Activated CD4-positive, CD25-positive, alpha-beta regulatory T cell (primary cell): ENCODE results near the gene TBCD.

ENCODE experiments used
- DNase-seq, 4 experiments: peaks; one replicate each; lab custom pipeline; 2025; lab: John Stamatoyannopoulos, UW

TBCD gene

GRCh38 chr17:82871776-82872561, 120.1 kb downstream of the TBCD start:
- DNase-seq: no peak

- DNase-seq: no peak
These were observed 121.0 kb downstream of the TBCD start for GRCh38 chr17:82872591-82873520.

- DNase-seq: no peak
These were observed 121.7 kb downstream of the TBCD start for GRCh38 chr17:82873521-82873920.

GRCh38 chr17:82874011-82874835, 122.4 kb downstream of the TBCD start:
- no peak for DNase-seq

GRCh38 chr17:82875407-82875856, 123.6 kb downstream of the TBCD start:
- no peak for DNase-seq

- no peak for DNase-seq
These were observed 124.3 kb downstream of the TBCD start for GRCh38 chr17:82876149-82876548.

- DNase-seq: no peak
These were observed 124.9 kb downstream of the TBCD start for GRCh38 chr17:82876602-82877379.

- no peak for DNase-seq
These were observed 126.7 kb downstream of the TBCD start for GRCh38 chr17:82878527-82878926.

- DNase-seq: no peak
These were observed 127.4 kb downstream of the TBCD start for GRCh38 chr17:82879241-82879640.

GRCh38 chr17:82880620-82881323, 128.9 kb downstream of the TBCD start:
- no peak for DNase-seq

GRCh38 chr17:82881324-82881823, 129.5 kb downstream of the TBCD start:
- no peak for DNase-seq

- DNase-seq: no peak
These were observed 130.2 kb downstream of the TBCD start for GRCh38 chr17:82881900-82882714.

- peak; percentile 27 to 74 (median 48) for DNase-seq
These were observed 131.0 kb downstream of the TBCD start for GRCh38 chr17:82882715-82883418.

- no peak for DNase-seq
These were observed 131.7 kb downstream of the TBCD start for GRCh38 chr17:82883419-82884031.

- no peak for DNase-seq
These were observed 132.6 kb downstream of the TBCD start for GRCh38 chr17:82884341-82884969.

- DNase-seq: peak in 2 of 4 experiments; percentile 22 to 26
These were observed 133.1 kb downstream of the TBCD start for GRCh38 chr17:82884970-82885353.

GRCh38 chr17:82887255-82888164, 135.6 kb downstream of the TBCD start:
- DNase-seq: no peak
